ENCODE data around the gene SEMA3D.

The SEMA3D gene

GRCh38 chr7:85031475-85031874, 155.4 kb downstream of the SEMA3D start:
- DNase-seq (ENCODE audit: low spot score) = no peak

- peak; percentile 80 for DNase-seq (ENCODE audit: low spot score)
Measured at GRCh38 chr7:85030893-85031292, 156.0 kb downstream of the SEMA3D start.

GRCh38 chr7:85025312-85025756, 161.5 kb downstream of the SEMA3D start:
- no peak for DNase-seq (ENCODE audit: low spot score)

- DNase-seq (ENCODE audit: low spot score) = no peak
Measured at GRCh38 chr7:85023916-85024315, 162.9 kb downstream of the SEMA3D start.

GRCh38 chr7:85023066-85023712, 163.7 kb downstream of the SEMA3D start:
- DNase-seq (ENCODE audit: low spot score) = peak; percentile 63

- DNase-seq (ENCODE audit: low spot score) = peak; percentile 39
Measured at GRCh38 chr7:85022064-85022697, 164.7 kb downstream of the SEMA3D start.

GRCh38 chr7:85021101-85021704, 165.7 kb downstream of the SEMA3D start:
- DNase-seq (ENCODE audit: low spot score) = peak; percentile 65

- DNase-seq (ENCODE audit: low spot score) = no peak
Measured at GRCh38 chr7:85019778-85020177, 167.1 kb downstream of the SEMA3D start.

GRCh38 chr7:85019176-85019575, 167.7 kb downstream of the SEMA3D start:
- no peak for DNase-seq (ENCODE audit: low spot score)

GRCh38 chr7:85018498-85018897, 168.4 kb downstream of the SEMA3D start:
- no peak for DNase-seq (ENCODE audit: low spot score)

- no peak for DNase-seq (ENCODE audit: low spot score)
Measured at GRCh38 chr7:85016286-85016685, 170.6 kb downstream of the SEMA3D start.

GRCh38 chr7:85014936-85015660, 171.8 kb downstream of the SEMA3D start:
- no peak for DNase-seq (ENCODE audit: low spot score)

GRCh38 chr7:85011127-85011526, 175.7 kb downstream of the SEMA3D start:
- no peak for DNase-seq (ENCODE audit: low spot score)

- no peak for DNase-seq (ENCODE audit: low spot score)
Measured at GRCh38 chr7:85010306-85010705, 176.6 kb downstream of the SEMA3D start.

GRCh38 chr7:85006754-85007153, 180.1 kb downstream of the SEMA3D start:
- DNase-seq (ENCODE audit: low spot score) = no peak

GRCh38 chr7:85004402-85004801, 182.5 kb downstream of the SEMA3D start:
- no peak for DNase-seq (ENCODE audit: low spot score)

GRCh38 chr7:85001495-85002345, 185.1 kb downstream of the SEMA3D start:
- DNase-seq (ENCODE audit: low spot score) = peak; percentile 84

GRCh38 chr7:85000735-85001350, 186.0 kb downstream of the SEMA3D start:
- DNase-seq (ENCODE audit: low spot score) = no peak

- DNase-seq (ENCODE audit: low spot score) = no peak
Measured at GRCh38 chr7:84999450-84999849, 187.4 kb downstream of the SEMA3D start.

- DNase-seq (ENCODE audit: low spot score) = no peak
Measured at GRCh38 chr7:84998665-84999064, 188.2 kb downstream of the SEMA3D start.

- DNase-seq (ENCODE audit: low spot score) = no peak
Measured at GRCh38 chr7:84997626-84998025, 189.2 kb downstream of the SEMA3D start.

Measured in SW480 (cell line).